H1 (cell line): ENCODE measurements around the gene PABPC1L. TPM values are rescaled to one million over a fixed set of nuclear protein-coding genes. Genes with fewer than 3 reads are reported as not detected.

Experiments used
- EP300 ChIP-seq, 2 experiments: IDR thresholded peaks; 1 replicate in 1 of 2; 2 replicates in 1 of 2; pipeline ENCODE4 v1.6.1; 2011 to 2012; ENCODE audit warnings: low read depth in 2 of 2, low read length in 2 of 2, mild to moderate bottlenecking in 2 of 2, borderline replicate concordance in 1 of 2, inconsistent platforms in 1 of 2, moderate library complexity in 1 of 2
- GTF2F1 ChIP-seq: IDR thresholded peaks from 2 replicates; pipeline ENCODE4 v1.6.1; 2012; ENCODE audit warnings: low read depth, low read length, improper control_type of control experiment, borderline replicate concordance
- JUN ChIP-seq: IDR thresholded peaks from 2 replicates; pipeline ENCODE4 v1.6.1; 2011; ENCODE audit warnings: low read depth, mild to moderate bottlenecking, improper control_type of control experiment, low read length
- RXRA ChIP-seq: IDR thresholded peaks from 2 replicates; pipeline ENCODE4 v1.6.1; 2011; ENCODE audit warnings: low read depth, mild to moderate bottlenecking, low read length, moderate library complexity; ENCODE audit not compliant: insufficient read depth
- SP1 ChIP-seq: IDR thresholded peaks from 2 replicates; pipeline ENCODE4 v1.6.1; 2011; ENCODE audit warnings: low read depth, low read length
- polyA plus RNA-seq, 7 experiments: library from polyadenylated mRNA; depleted of rRNA in 3 of 7; stranded (reverse) in 5 of 7; unstranded in 2 of 7; fragments of >200 nt in 5 of 7; fragments of 200-250 nt in 2 of 7; gene quantifications; 1 replicate in 5 of 7; 2 replicates in 1 of 7; 4 replicates in 1 of 7; pipeline versions ENCODE4 v1.2.1 to v1.2.3, GENCODE V29; 2011 to 2013; ENCODE audit warnings: missing spikeins in 2 of 7, mixed read lengths in 2 of 7
- total RNA-seq: library from RNA; stranded (reverse); fragmentation: NEBNext Ultra II Directional; extraction: Animal tissue kit (Norgen Biotek cat#: 25700); gene quantifications from 2 replicates; pipeline ENCODE4 v1.2.1, GENCODE V29; 2021

The PABPC1L gene
- total and polyA plus RNA-seq, 2 of the 8 experiments (the other 6 are each of a cell fraction or from before 2014, with no cell fraction given) = 61.1 to 108 TPM

- 0 out of 3 replicates have a peak, but pooled peaks of 1 of the 2 experiments have one; percentile 28 for TF ChIP-seq EP300 (IDR thresholded peaks at IDR 0.05; ENCODE audit: borderline replicate concordance in 1 of 2, low read depth in 2 of 2, low read length in 2 of 2)
- no peak for TF ChIP-seq RXRA
- TF ChIP-seq GTF2F1 = no peak; the same call in 1 of the 2 replicates
- peak; percentile 18; the same call in 1 of the 2 replicates for TF ChIP-seq SP1
- TF ChIP-seq JUN = 0 out of 2 replicates have a peak, but pooled peaks have one; percentile 18
Observed at GRCh38 chr20:44966030-44966961, 56.4 kb downstream of the PABPC1L start, which contains the start of gene STK4 (continued).
